ENCODE measurements around the gene GRM5.

GRM5 gene

DNA sequence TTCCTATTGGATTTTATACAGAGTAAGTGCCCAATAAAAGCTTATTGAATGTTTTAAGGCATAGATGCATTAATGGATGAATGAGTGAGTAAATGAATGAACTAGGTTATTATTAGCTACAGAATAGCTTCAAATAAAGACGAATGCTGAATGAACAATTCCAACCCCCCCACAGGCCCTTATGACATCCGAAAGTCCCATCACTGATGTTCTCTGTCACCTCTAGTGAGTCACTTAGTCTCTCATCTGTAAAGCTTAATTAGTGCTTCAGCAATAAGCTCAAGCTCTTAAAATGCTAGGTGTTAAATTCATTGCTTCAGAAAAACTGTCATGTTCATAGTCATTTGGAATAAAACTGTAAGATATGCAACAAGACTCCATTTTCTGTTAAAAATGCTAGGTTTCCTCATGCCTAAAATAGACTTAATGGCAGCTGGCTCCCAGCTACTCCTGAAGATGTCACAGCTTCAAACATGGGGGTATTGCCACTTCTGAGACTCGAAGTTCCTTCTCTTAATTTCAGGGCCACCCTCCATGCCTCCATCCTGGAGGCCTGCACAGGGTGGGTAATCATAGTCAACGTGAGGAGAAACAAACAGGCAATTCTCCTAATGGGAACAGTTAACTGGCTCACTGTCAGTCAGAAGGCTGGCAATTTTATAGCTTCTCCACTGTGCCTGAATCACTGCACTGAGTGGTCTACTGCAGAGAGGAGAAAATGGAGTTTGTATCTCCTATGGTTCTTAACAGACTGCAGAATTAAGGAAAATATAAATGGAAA is 373.3 kb downstream of the GRM5 start:
- H3K9me3 ChIP-seq (ENCODE audit: control insufficient read depth, low read length), result no peaks in the 10 kb centered on the region

DNA sequence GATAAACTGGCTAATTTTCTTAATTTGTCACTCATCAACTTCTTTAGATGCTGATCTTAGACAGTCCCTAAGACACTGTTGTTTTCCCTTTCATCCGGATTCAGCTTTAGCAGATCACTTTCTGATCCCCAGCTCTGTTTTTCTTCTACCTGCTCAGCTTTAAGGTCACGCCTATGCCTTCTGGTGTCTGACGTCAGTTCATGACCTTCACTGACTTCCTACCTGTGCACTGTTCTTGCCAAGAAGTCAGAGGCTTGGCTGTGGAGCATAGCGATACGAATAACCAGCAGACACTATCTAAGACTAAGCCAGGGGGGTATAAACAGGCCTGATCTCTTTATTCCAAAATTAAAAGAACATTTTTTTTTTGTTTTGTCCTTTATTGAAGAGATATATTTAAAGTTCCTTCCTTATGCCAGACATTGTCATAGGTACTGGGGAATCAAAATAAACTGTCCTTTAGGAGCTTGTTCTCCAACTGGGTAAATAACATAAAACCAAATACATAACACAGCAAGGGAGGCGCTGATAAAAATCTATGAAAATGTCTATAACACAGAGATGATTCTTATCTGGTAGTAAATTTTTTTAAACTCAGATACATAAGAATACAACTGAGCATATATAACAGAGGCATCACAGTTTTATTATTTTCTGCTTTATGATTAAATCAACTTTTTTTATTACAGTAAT is 376.1 kb downstream of the GRM5 start:
- no peaks in the 10 kb centered on the region for H3K36me3 ChIP-seq (ENCODE audit: control insufficient read depth, insufficient read depth, low read length)
- H3K27ac ChIP-seq (ENCODE audit: insufficient read depth, low read length, poor library complexity, severe bottlenecking), result no peak overlapping the region
- DNase-seq, result no peak
- H3K4me1 ChIP-seq (ENCODE audit: control insufficient read depth, insufficient read depth, low read length, poor library complexity, severe bottlenecking), result no peaks in the 10 kb centered on the region
- no peaks in the 10 kb centered on the region for H3K27me3 ChIP-seq (replicated peaks; ENCODE audit: control insufficient read depth, insufficient read depth, low read length, poor library complexity, severe bottlenecking)
- no peaks in the 10 kb centered on the region for H3K9me3 ChIP-seq (ENCODE audit: control insufficient read depth, low read length)
- no peak overlapping the region for H3K4me3 ChIP-seq (ENCODE audit: insufficient read depth, low read depth, low read length, poor library complexity, severe bottlenecking)

More for the DNA sequence above, 373.3 kb downstream of the GRM5 start:
- no peak overlapping the region for H3K27ac ChIP-seq (ENCODE audit: insufficient read depth, low read length, poor library complexity, severe bottlenecking)
- no peaks in the 10 kb centered on the region for H3K4me1 ChIP-seq (ENCODE audit: control insufficient read depth, insufficient read depth, low read length, poor library complexity, severe bottlenecking)
- H3K4me3 ChIP-seq (ENCODE audit: insufficient read depth, low read depth, low read length, poor library complexity, severe bottlenecking), result no peak overlapping the region
- H3K27me3 ChIP-seq (replicated peaks; ENCODE audit: control insufficient read depth, insufficient read depth, low read length, poor library complexity, severe bottlenecking), result no peaks in the 10 kb centered on the region
- no peak for DNase-seq
- H3K36me3 ChIP-seq (ENCODE audit: control insufficient read depth, insufficient read depth, low read length), result no peaks in the 10 kb centered on the region

DNA sequence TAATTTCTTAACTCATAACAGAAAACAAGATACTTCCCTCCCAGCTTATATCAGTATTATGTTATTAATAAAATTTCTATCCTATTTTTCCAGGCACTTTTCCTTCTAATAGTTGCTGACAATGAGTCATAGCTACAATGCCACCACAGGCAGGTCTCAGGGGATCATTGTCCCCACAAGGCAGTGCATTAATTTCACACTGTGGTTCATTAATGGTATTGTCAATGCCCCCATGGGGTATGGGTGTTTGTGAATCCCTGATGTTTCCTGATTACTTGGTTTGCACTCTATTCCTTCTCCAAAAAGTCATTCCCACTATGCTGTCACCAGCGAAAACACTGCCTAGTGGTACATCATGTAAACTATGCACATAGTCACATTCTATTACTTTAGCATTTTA is 382.8 kb downstream of the GRM5 start:
- H3K36me3 ChIP-seq (ENCODE audit: control insufficient read depth, insufficient read depth, low read length), result no peaks in the 10 kb centered on the region
- H3K4me3 ChIP-seq (ENCODE audit: insufficient read depth, low read depth, low read length, poor library complexity, severe bottlenecking), result no peak overlapping the region
- no peak overlapping the region for H3K27ac ChIP-seq (ENCODE audit: insufficient read depth, low read length, poor library complexity, severe bottlenecking)
- H3K27me3 ChIP-seq (replicated peaks; ENCODE audit: control insufficient read depth, insufficient read depth, low read length, poor library complexity, severe bottlenecking), result no peaks in the 10 kb centered on the region
- no peak for DNase-seq
- no peaks in the 10 kb centered on the region for H3K9me3 ChIP-seq (ENCODE audit: control insufficient read depth, low read length)
- H3K4me1 ChIP-seq (ENCODE audit: control insufficient read depth, insufficient read depth, low read length, poor library complexity, severe bottlenecking), result no peaks in the 10 kb centered on the region

DNA sequence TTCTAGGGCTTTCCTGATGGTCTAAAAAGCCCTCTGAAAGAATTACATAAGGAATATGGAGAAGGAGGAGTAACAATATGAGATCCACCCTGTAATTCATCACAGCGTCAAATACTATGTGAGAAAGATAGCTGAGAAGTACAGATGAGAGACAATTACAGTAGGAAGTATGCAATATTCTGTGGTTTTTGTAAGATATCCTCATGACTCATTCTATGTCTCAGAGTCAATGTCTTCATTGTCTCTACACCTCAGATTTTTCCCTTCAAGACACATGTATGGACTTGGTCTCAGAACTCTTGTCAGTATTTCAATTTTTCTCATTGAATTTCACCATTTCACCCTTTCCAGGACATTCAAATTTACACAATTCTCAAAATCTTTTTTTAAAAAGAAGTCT is 385.0 kb downstream of the GRM5 start:
- Histone ChIP-seq H3K36me3 (ENCODE audit: control insufficient read depth, insufficient read depth, low read length) (no peaks in the 10 kb centered on the region), H3K9me3 (ENCODE audit: control insufficient read depth, low read length) (no peaks in the 10 kb centered on the region), H3K4me1 (ENCODE audit: control insufficient read depth, insufficient read depth, low read length, poor library complexity, severe bottlenecking) (no peaks in the 10 kb centered on the region), H3K27me3 (replicated peaks; ENCODE audit: control insufficient read depth, insufficient read depth, low read length, poor library complexity, severe bottlenecking) (no peaks in the 10 kb centered on the region), H3K27ac (ENCODE audit: insufficient read depth, low read length, poor library complexity, severe bottlenecking) (no peak overlapping the region), H3K4me3 (ENCODE audit: insufficient read depth, low read depth, low read length, poor library complexity, severe bottlenecking) (no peak overlapping the region)
- no peak for DNase-seq

DNA sequence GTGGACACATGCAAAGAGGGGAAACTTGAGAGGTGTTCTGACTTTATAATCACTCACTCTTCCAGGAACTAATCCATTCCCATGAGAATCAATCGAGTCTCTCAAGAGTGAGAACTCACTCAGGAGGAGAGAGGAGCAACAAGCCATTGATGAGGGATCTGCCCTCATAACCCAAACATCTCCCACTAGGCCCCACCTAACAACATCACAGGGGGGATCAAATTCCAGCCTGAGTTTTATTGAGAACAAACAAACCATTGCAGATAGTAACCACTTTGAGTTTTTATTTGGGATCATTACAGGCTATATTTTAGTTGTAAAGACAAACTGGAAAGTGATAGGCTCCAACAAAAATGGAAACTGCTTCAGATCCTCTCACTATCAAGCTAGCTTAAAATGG is 399.4 kb downstream of the GRM5 start:
- DNase-seq, result no peak
- Histone ChIP-seq H3K27me3 (replicated peaks; ENCODE audit: control insufficient read depth, insufficient read depth, low read length, poor library complexity, severe bottlenecking) (no peaks in the 10 kb centered on the region), H3K9me3 (ENCODE audit: control insufficient read depth, low read length) (no peaks in the 10 kb centered on the region), H3K4me3 (ENCODE audit: insufficient read depth, low read depth, low read length, poor library complexity, severe bottlenecking) (no peak overlapping the region), H3K4me1 (ENCODE audit: control insufficient read depth, insufficient read depth, low read length, poor library complexity, severe bottlenecking) (no peaks in the 10 kb centered on the region), H3K36me3 (ENCODE audit: control insufficient read depth, insufficient read depth, low read length) (no peaks in the 10 kb centered on the region), H3K27ac (ENCODE audit: insufficient read depth, low read length, poor library complexity, severe bottlenecking) (no peak overlapping the region)

DNA sequence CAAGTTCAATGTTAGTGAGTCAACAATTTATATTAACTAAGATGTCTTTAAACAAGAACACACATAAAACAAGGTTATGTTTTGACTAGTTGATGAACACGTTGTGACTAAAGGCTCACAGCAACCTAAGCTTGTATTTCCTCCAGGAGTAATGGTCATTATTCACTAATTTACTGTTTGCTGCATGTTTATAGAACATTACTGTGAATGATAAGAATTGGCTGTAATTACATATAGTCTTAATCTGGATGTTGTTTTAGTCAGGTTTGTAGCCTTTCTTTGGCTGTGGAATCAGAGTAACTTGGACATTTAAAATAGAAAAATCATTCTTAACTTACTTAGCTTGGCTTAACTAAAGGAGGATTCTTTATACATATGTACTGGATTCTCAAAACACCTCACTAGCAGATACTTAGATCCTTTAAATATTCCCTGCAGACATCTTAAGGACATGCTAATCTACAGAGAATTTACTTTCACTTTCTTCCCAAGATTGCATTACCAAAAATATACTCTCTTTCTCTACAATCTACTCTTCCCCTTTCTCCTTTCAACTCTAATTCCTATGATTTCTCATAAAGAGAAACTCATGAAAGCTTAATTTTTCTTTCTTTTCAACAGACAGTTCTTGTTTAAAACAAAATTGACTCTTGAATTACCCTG is 408.6 kb downstream of the GRM5 start:
- Histone ChIP-seq H3K27me3 (replicated peaks; ENCODE audit: control insufficient read depth, insufficient read depth, low read length, poor library complexity, severe bottlenecking) (no peaks in the 10 kb centered on the region), H3K4me3 (ENCODE audit: insufficient read depth, low read depth, low read length, poor library complexity, severe bottlenecking) (no peak overlapping the region), H3K9me3 (ENCODE audit: control insufficient read depth, low read length) (no peaks in the 10 kb centered on the region), H3K4me1 (ENCODE audit: control insufficient read depth, insufficient read depth, low read length, poor library complexity, severe bottlenecking) (no peaks in the 10 kb centered on the region), H3K27ac (ENCODE audit: insufficient read depth, low read length, poor library complexity, severe bottlenecking) (no peak overlapping the region), H3K36me3 (ENCODE audit: control insufficient read depth, insufficient read depth, low read length) (no peaks in the 10 kb centered on the region)
- DNase-seq, result no peak

DNA sequence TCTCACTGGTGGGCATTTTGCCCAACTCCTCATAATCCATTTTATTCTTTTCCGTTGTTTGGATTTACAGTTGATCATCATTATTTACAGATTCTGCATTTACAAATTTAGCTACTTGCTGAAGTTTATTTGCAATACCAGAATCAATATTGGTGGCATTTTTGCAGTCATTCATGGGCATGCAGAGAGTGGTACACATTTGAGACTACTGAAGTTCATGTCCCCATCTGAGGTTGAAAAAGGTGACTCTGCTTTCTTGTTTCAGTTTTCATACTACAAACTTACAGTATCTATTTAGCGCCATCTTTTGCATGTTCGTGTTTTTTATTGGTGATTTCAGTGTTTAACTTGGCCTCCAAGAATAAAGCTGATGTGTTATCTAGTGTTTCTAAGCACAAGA is 409.5 kb downstream of the GRM5 start:
- DNase-seq, result no peak
- Histone ChIP-seq H3K27me3 (replicated peaks; ENCODE audit: control insufficient read depth, insufficient read depth, low read length, poor library complexity, severe bottlenecking) (no peaks in the 10 kb centered on the region), H3K27ac (ENCODE audit: insufficient read depth, low read length, poor library complexity, severe bottlenecking) (no peak overlapping the region), H3K4me1 (ENCODE audit: control insufficient read depth, insufficient read depth, low read length, poor library complexity, severe bottlenecking) (no peaks in the 10 kb centered on the region), H3K9me3 (ENCODE audit: control insufficient read depth, low read length) (no peaks in the 10 kb centered on the region), H3K36me3 (ENCODE audit: control insufficient read depth, insufficient read depth, low read length) (no peaks in the 10 kb centered on the region), H3K4me3 (ENCODE audit: insufficient read depth, low read depth, low read length, poor library complexity, severe bottlenecking) (no peak overlapping the region)

DNA sequence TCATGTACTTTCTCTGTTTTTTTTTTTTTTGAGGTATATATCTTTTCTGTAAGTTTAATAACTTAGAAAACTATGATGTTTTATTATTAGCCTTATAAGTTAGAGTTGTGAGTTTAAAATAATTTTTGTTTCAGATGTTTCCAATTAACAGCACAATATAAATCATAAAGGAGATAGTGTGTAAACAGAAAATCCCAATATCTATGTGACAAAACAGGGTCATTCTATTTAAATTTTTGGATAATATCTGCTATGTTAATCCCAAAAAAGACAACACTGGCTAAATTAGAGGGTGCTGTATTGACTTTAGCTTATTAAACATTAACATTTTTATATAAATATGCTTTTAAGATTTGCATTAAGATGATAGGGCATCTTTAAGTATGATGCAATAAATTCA is 410.1 kb downstream of the GRM5 start:
- no peaks in the 10 kb centered on the region for H3K36me3 ChIP-seq (ENCODE audit: control insufficient read depth, insufficient read depth, low read length)
- H3K4me3 ChIP-seq (ENCODE audit: insufficient read depth, low read depth, low read length, poor library complexity, severe bottlenecking), result no peak overlapping the region
- H3K9me3 ChIP-seq (ENCODE audit: control insufficient read depth, low read length), result no peaks in the 10 kb centered on the region
- H3K4me1 ChIP-seq (ENCODE audit: control insufficient read depth, insufficient read depth, low read length, poor library complexity, severe bottlenecking), result no peaks in the 10 kb centered on the region
- DNase-seq, result no peak
- H3K27me3 ChIP-seq (replicated peaks; ENCODE audit: control insufficient read depth, insufficient read depth, low read length, poor library complexity, severe bottlenecking), result no peaks in the 10 kb centered on the region
- H3K27ac ChIP-seq (ENCODE audit: insufficient read depth, low read length, poor library complexity, severe bottlenecking), result no peak overlapping the region

DNA sequence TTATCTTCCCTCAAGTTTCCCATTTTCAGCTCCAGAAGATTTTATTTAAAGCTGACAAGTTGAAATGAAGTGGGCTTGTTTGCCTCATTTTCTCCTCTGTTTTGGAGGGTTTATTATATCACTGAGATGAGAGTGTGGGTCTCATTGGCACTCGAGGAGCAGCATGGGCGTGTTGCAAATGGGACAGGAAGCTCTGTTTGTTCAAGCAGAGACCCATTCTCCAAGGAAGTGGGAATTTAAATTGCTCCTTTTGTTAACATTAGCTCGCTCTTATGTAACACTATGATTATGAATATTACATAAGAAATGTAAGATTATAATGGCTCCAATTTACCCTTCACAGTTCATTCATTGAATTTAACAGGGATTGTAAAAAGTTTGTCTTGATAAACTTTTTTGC is 410.6 kb downstream of the GRM5 start:
- no peaks in the 10 kb centered on the region for H3K36me3 ChIP-seq (ENCODE audit: control insufficient read depth, insufficient read depth, low read length)
- no peaks in the 10 kb centered on the region for H3K4me1 ChIP-seq (ENCODE audit: control insufficient read depth, insufficient read depth, low read length, poor library complexity, severe bottlenecking)
- no peaks in the 10 kb centered on the region for H3K27me3 ChIP-seq (replicated peaks; ENCODE audit: control insufficient read depth, insufficient read depth, low read length, poor library complexity, severe bottlenecking)
- H3K4me3 ChIP-seq (ENCODE audit: insufficient read depth, low read depth, low read length, poor library complexity, severe bottlenecking), result no peak overlapping the region
- no peak overlapping the region for H3K27ac ChIP-seq (ENCODE audit: insufficient read depth, low read length, poor library complexity, severe bottlenecking)
- no peak for DNase-seq
- H3K9me3 ChIP-seq (ENCODE audit: control insufficient read depth, low read length), result no peaks in the 10 kb centered on the region

DNA sequence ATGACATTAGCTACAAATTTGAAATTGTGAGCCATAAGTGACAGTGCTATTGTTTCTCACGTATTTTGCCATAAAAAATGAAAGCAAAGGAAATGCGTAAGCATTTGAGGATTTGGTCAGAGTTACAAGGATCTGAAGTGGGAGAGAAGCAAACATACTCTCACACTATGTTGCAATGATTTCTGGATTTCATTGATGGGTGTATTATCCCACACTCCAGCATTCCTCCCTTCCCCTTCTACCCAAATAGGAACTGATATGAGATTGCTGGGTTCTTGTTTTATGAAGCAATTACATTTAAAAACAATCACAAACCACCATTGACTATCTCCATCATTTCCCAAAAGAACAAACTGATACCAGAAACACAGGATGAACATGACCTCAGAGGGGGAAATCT is 414.2 kb downstream of the GRM5 start:
- Histone ChIP-seq H3K36me3 (ENCODE audit: control insufficient read depth, insufficient read depth, low read length) (no peaks in the 10 kb centered on the region), H3K4me3 (ENCODE audit: insufficient read depth, low read depth, low read length, poor library complexity, severe bottlenecking) (no peak overlapping the region), H3K27ac (ENCODE audit: insufficient read depth, low read length, poor library complexity, severe bottlenecking) (no peak overlapping the region), H3K4me1 (ENCODE audit: control insufficient read depth, insufficient read depth, low read length, poor library complexity, severe bottlenecking) (no peaks in the 10 kb centered on the region), H3K9me3 (ENCODE audit: control insufficient read depth, low read length) (no peaks in the 10 kb centered on the region), H3K27me3 (replicated peaks; ENCODE audit: control insufficient read depth, insufficient read depth, low read length, poor library complexity, severe bottlenecking) (no peaks in the 10 kb centered on the region)
- no peak for DNase-seq

Measured in effector memory CD4-positive, alpha-beta T cell (primary cell).